Choroid plexus epithelial cell (primary cell): ENCODE measurements around the gene FARP1.

Source experiments
- DNase-seq: peaks from one replicate; pipeline ENCODE4 v3.0.0-alpha.2; 2010; ENCODE audit warnings: low read depth
- H3K4me3 ChIP-seq: 2 replicates; pipeline ENCODE4 v1.5.1; 2011; ENCODE audit warnings: low read depth, mild to moderate bottlenecking, control low read depth, low read length, moderate library complexity
- CTCF ChIP-seq: conservative IDR thresholded peaks from 2 replicates; pipeline ENCODE4 v1.5.1; 2011; ENCODE audit warnings: low read depth, mild to moderate bottlenecking, control low read depth, inconsistent platforms, low read length, moderate library complexity

The FARP1 gene

GRCh38 chr13:98232456-98232855 lies 89.6 kb downstream of the FARP1 start:
- DNase-seq, result peak; percentile 32
- no peak overlapping the region for H3K4me3 ChIP-seq
- no peak for TF ChIP-seq CTCF

- no peak for DNase-seq
- no peak overlapping the region for H3K4me3 ChIP-seq
- TF ChIP-seq CTCF, result no peak
Observed at GRCh38 chr13:98233127-98233526, 90.2 kb downstream of the FARP1 start.

GRCh38 chr13:98234348-98234747 lies 91.5 kb downstream of the FARP1 start:
- no peak for TF ChIP-seq CTCF
- DNase-seq, result no peak
- H3K4me3 ChIP-seq, result no peak overlapping the region

GRCh38 chr13:98236197-98236596 lies 93.3 kb downstream of the FARP1 start:
- no peak for TF ChIP-seq CTCF
- no peak overlapping the region for H3K4me3 ChIP-seq
- DNase-seq, result no peak

GRCh38 chr13:98237331-98237730 lies 94.4 kb downstream of the FARP1 start:
- DNase-seq, result no peak
- TF ChIP-seq CTCF, result no peak
- H3K4me3 ChIP-seq, result no peak overlapping the region

GRCh38 chr13:98239162-98240076 lies 96.5 kb downstream of the FARP1 start:
- TF ChIP-seq CTCF, result no peak
- no peak for DNase-seq
- H3K4me3 ChIP-seq, result no peak overlapping the region

- no peak for DNase-seq
- no peak for TF ChIP-seq CTCF
Observed at GRCh38 chr13:98240135-98240534, 97.2 kb downstream of the FARP1 start.

More at GRCh38 chr13:98240135-98240534, 97.2 kb downstream of the FARP1 start:
- H3K4me3 ChIP-seq, result no peak overlapping the region
